ENCODE results near the gene EBF3. TPM values are rescaled to one million over a fixed set of nuclear protein-coding genes. Genes with fewer than 3 reads are reported as not detected.

The EBF3 gene
- total RNA-seq, 1 donor from 2014 or later, result 0.07 TPM

DNA sequence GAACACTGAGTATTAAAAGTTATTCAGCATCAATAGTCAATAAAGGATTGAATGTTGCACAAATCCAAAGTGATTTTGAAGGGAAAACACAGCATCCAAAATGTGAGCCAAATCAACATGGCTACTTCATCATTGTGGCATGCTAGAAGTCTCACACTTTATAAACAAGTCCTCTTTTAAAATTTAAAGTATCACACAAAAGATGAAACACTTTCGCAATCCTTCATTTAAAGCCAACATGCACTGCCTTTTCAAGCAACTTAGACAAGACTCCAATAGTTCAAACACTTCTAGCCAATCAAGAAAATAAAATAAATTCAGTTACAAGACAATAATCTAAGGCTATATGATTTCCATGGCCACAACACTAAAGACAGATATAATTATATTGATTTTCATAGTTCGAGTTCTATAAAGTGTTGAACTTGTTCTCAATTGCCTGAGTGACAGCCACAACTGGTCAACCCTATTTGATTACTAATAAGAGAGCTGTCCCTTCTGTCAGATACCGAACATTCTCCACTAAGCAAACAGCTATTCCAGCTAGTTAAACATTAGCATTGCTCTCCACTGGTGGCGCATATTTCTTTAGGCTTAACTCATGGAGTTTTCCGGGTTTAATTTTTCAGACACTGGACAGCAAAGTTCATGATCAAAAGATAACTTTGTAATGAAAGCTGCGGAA, 8.3 kb downstream of the EBF3 start:
- H3K36me3 Mint-ChIP-seq (ENCODE audit: low read depth, unreplicated experiment), result no peaks in the 10 kb centered on the region
- H4K20me1 ChIP-seq (ENCODE audit: insufficient read depth, low read length), result no peaks in the 10 kb centered on the region
- H3K27ac ChIP-seq (ENCODE audit: low read depth, low read length), result no peak overlapping the region
- H2AFZ ChIP-seq (ENCODE audit: low read depth, low read length), result no peak overlapping the region
- peaks cover 2% of the 10 kb centered on the region for H3K9me3 ChIP-seq (ENCODE audit: insufficient read depth, low read depth, low read length)
- H3K4me3 ChIP-seq (ENCODE audit: insufficient read depth, low read depth, low read length), result no peak overlapping the region
- FAIRE-seq (no peak), DNase-seq (ENCODE audit: low read depth) (no peak)
- H3K9ac ChIP-seq (ENCODE audit: low read length), result no peak overlapping the region
- no peak overlapping the region for H3K4me3 Mint-ChIP-seq (ENCODE audit: unreplicated experiment)
- H3K36me3 ChIP-seq (ENCODE audit: insufficient read depth, low read length), result no peaks in the 10 kb centered on the region
- H3K4me1 Mint-ChIP-seq (ENCODE audit: low read depth, unreplicated experiment), result peaks cover 1% of the 10 kb centered on the region
- peaks cover 68% of the 10 kb centered on the region for H3K27me3 Mint-ChIP-seq (ENCODE audit: low read depth, unreplicated experiment)
- H3K9me3 Mint-ChIP-seq (ENCODE audit: unreplicated experiment), result peaks cover 3% of the 10 kb centered on the region
- TF ChIP-seq, protein P1, sequence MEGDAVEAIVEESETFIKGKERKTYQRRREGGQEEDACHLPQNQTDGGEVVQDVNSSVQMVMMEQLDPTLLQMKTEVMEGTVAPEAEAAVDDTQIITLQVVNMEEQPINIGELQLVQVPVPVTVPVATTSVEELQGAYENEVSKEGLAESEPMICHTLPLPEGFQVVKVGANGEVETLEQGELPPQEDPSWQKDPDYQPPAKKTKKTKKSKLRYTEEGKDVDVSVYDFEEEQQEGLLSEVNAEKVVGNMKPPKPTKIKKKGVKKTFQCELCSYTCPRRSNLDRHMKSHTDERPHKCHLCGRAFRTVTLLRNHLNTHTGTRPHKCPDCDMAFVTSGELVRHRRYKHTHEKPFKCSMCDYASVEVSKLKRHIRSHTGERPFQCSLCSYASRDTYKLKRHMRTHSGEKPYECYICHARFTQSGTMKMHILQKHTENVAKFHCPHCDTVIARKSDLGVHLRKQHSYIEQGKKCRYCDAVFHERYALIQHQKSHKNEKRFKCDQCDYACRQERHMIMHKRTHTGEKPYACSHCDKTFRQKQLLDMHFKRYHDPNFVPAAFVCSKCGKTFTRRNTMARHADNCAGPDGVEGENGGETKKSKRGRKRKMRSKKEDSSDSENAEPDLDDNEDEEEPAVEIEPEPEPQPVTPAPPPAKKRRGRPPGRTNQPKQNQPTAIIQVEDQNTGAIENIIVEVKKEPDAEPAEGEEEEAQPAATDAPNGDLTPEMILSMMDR (IDR thresholded peaks at IDR 0.05; ENCODE audit: insufficient read depth, low read depth, low read length), result no peak
- no peak for TF ChIP-seq EZH2 (IDR thresholded peaks at IDR 0.05; ENCODE audit: insufficient read depth, low read length)
- H3K27ac Mint-ChIP-seq (ENCODE audit: unreplicated experiment), result no peak overlapping the region
- no peak overlapping the region for H3K4me2 ChIP-seq (ENCODE audit: low read length)
- no peaks in the 10 kb centered on the region for H3K79me2 ChIP-seq (ENCODE audit: insufficient read depth, low read length)
- H3K4me1 ChIP-seq (ENCODE audit: insufficient read depth, low read length), result peaks cover 2% of the 10 kb centered on the region
- H3K27me3 ChIP-seq (ENCODE audit: insufficient read depth, low read length), result peaks cover 57% of the 10 kb centered on the region

DNA sequence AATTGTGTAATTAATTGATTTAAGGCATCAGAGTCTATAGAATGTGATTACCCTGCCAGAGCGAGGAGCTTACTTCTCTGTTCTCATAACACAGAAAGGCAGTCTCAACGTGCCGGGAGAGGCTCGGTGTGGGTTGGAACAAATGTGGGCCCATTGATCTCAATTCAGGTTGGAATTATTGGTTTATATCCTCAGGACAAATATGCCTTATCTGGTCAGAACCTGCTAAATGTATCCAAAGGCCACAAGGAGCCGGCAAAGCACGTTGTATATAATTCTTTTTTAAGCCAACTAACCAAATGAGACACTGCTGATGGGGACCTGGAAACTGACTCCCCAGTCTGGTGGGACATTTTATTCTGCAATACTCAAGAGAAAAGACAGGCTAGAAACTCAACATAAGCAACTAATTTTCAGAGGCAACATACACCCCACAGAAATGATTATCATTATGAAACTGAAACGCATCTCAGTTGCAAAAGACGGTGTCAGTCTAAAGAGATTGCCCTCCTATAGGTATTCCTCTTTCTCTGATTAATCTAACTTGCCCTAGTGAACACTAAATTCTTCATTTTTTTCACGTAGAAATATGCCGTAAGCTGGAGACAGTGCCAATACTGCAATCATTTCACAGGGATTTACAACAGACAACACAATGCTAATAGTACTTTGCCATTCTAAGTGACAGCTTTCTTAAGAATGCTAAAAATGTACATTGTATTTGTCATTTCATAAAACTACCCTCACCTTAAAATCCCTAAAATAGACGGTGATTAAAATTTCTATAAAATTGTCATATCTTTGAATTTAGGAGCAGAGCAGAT, 9.4 kb downstream of the EBF3 start:
- Mint-ChIP-seq H3K4me1 (ENCODE audit: low read depth, unreplicated experiment) (peaks cover 3% of the 10 kb centered on the region), H3K27ac (ENCODE audit: unreplicated experiment) (no peak overlapping the region), H3K36me3 (ENCODE audit: low read depth, unreplicated experiment) (no peaks in the 10 kb centered on the region), H3K4me3 (ENCODE audit: unreplicated experiment) (no peak overlapping the region), H3K27me3 (ENCODE audit: low read depth, unreplicated experiment) (peaks cover 61% of the 10 kb centered on the region), H3K9me3 (ENCODE audit: unreplicated experiment) (peaks cover 3% of the 10 kb centered on the region)
- H3K27me3 ChIP-seq (ENCODE audit: insufficient read depth, low read length), result peaks cover 46% of the 10 kb centered on the region
- no peaks in the 10 kb centered on the region for H4K20me1 ChIP-seq (ENCODE audit: insufficient read depth, low read length)
- no peak overlapping the region for H3K27ac ChIP-seq (ENCODE audit: low read depth, low read length)
- FAIRE-seq, result no peak
- no peaks in the 10 kb centered on the region for H3K36me3 ChIP-seq (ENCODE audit: insufficient read depth, low read length)
- H3K9ac ChIP-seq (ENCODE audit: low read length), result no peak overlapping the region
- no peak overlapping the region for H3K4me3 ChIP-seq (ENCODE audit: insufficient read depth, low read depth, low read length)
- DNase-seq (ENCODE audit: low read depth), result no peak
- H3K4me1 ChIP-seq (ENCODE audit: insufficient read depth, low read length), result peaks cover 2% of the 10 kb centered on the region
- H3K4me2 ChIP-seq (ENCODE audit: low read length), result no peak overlapping the region
- TF ChIP-seq, protein P1 (IDR thresholded peaks at IDR 0.05; ENCODE audit: insufficient read depth, low read depth, low read length), result no peak
- TF ChIP-seq EZH2 (IDR thresholded peaks at IDR 0.05; ENCODE audit: insufficient read depth, low read length), result no peak
- H3K79me2 ChIP-seq (ENCODE audit: insufficient read depth, low read length), result no peaks in the 10 kb centered on the region
- peaks cover 2% of the 10 kb centered on the region for H3K9me3 ChIP-seq (ENCODE audit: insufficient read depth, low read depth, low read length)
- no peak overlapping the region for H2AFZ ChIP-seq (ENCODE audit: low read depth, low read length)

Data from astrocyte (in vitro differentiated cells and primary cell).